Heart left ventricle (tissue), 13 donors: ENCODE measurements around the gene HOXB4.

Experiments used
- CTCF ChIP-seq, 12 donors: fragments of 200-600 bp; sonication (generic) in 4 of 12; IDR thresholded peaks; one replicate each; pipeline versions ENCODE4 v1.5.0 to v1.8.0; 2018 to 2022; ENCODE audit warnings: antibody characterized with exemption in 12 of 12, mild to moderate bottlenecking in 5 of 12
- POLR2A ChIP-seq, 2 donors: fragments of 450-650 bp; IDR thresholded peaks; one replicate each; pipeline ENCODE4 v1.6.1; 2017; ENCODE audit warnings: antibody characterized with exemption in 2 of 2, mild to moderate bottlenecking in 2 of 2, moderate library complexity in 2 of 2
- donor health status: ischemic (EF 13 %, LVEDD 7.1; RV severe dilation, severe dysfunction).
- donor health status: DM: no; HTN: yes; CAD: no.
- donor health status: DM: no; HTN: no; CAD: no.
- donor health status: ischemic (EF 25% LVEDD 6.9; RV normal size, moderate dysfunction).
- donor health status: ischemic (EF 25% LVEDD 5.7; RV mildly dilated, moderate dysfunction).
- donor health status: ischemic (EF 35%, LVEDD 5.7; RV mildly dilated, moderate dysfunction).
- donor health status: nonischemic (EF 11% LVEDD 7.7; RV severe dilation, severe dysfunction).
- donor health status: DM: yes; HTN: yes; CAD: no.
- donor health status: PGD.
- donor health status: ischemic (EF 29% LVEDD 5.4; RV normal size, mild dysfunction).
- donor health status: nonischemic (EF 23%, LVEDD 6.1; RV moderate dilation, normal function).

- TF ChIP-seq CTCF (IDR thresholded peaks at IDR 0.05) (no peak), POLR2A (IDR thresholded peaks at IDR 0.05) (no peak)
Observed at GRCh38 chr17:48550502-48551213, 27.5 kb downstream of the HOXB4 start.
